HT-29 (cell line): ENCODE measurements around the gene DAB1. TPM values are rescaled to one million over a fixed set of nuclear protein-coding genes. Genes with fewer than 3 reads are reported as not detected.
"Not testable (repeated sequence)": the region's sequence is repeated elsewhere in the genome, so short reads cannot be mapped to it uniquely, and the experiment has no call there.

ENCODE experiments used
- DNase-seq: peaks from one replicate; pipeline ENCODE4 v3.0.0-alpha.2; 2015; ENCODE audit warnings: low spot score
- total RNA-seq: library from RNA; depleted of rRNA; stranded (reverse); fragments of >200 nt; shearing (Covaris generic); gene quantifications from 2 replicates; pipeline ENCODE4 v1.2.3, GENCODE V29; 2014

DAB1 gene
- total RNA-seq, 1 experiment from 2014 or later, result not detected

DNA sequence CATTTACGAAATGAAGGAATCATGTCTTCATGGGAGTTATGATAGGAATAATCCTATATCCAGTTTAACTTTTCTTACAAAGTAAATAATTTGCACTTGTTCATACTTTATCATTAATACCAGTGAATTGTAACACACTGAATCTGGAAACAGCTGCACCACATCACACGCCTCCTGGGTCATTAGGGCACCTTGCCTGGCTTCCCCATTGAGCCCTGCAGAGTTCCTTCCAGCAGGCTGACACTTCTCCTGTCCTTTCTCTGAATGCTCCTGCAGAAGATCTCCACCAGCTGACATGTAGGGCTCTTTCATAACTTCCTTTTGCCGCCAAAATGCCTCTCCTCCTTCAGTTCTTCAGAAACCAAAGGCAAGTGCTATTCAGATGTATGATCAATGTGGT is 201.1 kb downstream of the DAB1 start:
- DNase-seq, result no peak

- DNase-seq, result no peak
Measured at GRCh38 chr1:57222307-57222706, 201.6 kb downstream of the DAB1 start.

GRCh38 chr1:57220905-57221304 is 203.0 kb downstream of the DAB1 start:
- DNase-seq, result not testable (repeated sequence)

- no peak for DNase-seq
Measured at GRCh38 chr1:57218487-57219079, 205.3 kb downstream of the DAB1 start.

GRCh38 chr1:57217905-57218304 is 206.0 kb downstream of the DAB1 start:
- DNase-seq, result no peak

- no peak for DNase-seq
Measured at GRCh38 chr1:57214951-57215575, 208.8 kb downstream of the DAB1 start.

- no peak for DNase-seq
Measured at GRCh38 chr1:57210881-57211280, 213.0 kb downstream of the DAB1 start.

DNA sequence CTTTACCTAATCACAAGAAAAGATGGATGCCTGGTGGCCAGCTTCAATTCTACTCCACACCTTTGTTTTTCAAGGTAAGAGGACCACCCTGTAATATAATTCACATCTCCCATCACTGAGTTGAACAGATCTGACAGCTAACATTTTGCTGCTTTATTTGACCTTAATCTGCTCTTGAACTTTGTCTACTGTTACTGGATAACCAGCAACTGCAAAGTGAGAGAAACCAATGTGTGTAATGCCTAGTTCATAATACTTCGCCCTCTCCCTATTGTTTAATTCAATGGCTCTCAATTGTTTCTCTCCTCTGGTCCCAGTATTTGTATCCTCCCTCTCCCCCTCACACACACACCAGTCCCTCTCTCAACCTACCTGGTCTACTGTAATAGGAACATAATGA is 214.4 kb downstream of the DAB1 start:
- no peak for DNase-seq

GRCh38 chr1:57208741-57209302 is 215.0 kb downstream of the DAB1 start:
- no peak for DNase-seq

DNA sequence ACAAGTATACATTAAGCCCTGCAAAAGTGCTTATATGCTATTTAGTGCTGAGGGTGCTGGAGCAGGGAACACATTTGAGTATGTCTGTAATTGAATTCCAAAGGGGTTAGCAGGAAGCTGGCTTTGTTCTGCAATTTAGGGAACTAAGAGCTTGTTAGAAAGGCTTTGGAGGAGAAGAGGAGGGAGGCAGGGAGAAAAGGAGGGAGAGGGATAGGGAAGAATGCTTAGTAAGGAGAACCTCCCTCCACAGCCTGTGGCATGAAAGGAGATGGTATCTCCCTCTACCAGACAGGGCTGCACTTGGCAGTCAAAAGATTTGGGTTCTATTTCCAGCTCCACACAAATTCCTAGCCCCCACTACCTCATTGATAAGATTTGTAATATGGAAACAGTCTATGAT is 217.8 kb downstream of the DAB1 start:
- no peak for DNase-seq

DNA sequence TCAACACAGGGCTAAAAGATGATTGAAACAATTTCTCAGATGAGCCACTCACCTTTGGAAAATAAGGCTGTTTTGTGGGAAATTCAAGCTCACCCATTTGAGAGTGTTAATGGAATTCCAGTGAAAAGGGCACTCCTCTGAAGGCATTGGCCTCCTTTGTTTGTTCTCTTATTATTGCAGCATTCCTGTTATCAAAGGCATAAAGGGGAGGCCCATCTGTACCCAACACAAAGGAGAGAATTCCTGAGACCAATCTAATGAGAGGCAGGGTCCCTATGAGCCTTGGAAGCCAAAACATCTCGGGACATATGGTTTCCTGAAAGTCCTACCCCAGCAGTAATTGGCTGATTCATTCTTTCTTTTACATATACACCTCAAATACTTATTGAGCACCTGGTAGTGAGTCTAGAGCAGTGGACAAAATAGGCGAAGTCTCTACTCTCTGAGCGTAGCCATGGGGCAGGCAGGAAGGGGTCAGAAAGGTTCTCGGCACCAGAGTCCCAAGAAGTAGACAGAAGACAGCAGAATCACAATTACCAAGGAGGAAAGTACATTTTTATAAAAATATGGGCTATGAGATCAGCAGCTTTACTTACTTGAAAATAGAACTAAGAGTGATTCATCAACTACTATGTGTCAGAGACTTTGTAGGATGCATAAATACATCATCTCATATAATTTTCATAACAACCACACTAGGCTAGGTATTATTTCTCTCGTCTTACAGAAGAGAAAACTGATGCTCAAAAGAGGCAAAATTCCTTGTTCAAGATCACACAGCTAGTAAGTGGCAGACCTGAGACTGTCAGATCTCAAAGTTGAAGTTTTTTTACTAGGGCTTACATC is 218.7 kb downstream of the DAB1 start:
- no peak for DNase-seq

GRCh38 chr1:57204091-57204490 is 219.8 kb downstream of the DAB1 start:
- no peak for DNase-seq

GRCh38 chr1:57202241-57202640 is 221.6 kb downstream of the DAB1 start:
- DNase-seq, result no peak

DNA sequence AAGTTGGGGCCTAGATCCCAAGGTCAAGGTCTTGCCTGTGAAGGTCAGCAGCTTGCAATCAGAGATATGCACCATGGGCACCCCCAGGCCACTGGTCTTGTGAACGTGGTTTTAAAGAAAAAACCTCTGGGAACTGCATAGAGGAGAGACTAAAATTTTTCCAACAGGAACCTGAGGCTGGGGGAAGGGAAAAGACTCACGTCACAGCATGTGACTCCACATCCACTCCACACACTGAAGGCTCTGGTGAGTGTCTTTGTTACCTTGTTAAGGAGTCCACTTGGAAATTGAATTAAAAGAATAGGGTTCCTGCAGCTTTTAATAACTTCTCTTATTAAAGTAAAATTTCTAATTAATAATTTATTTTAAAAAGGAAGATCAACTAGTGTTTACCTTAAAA is 224.9 kb downstream of the DAB1 start:
- DNase-seq, result no peak

DNA sequence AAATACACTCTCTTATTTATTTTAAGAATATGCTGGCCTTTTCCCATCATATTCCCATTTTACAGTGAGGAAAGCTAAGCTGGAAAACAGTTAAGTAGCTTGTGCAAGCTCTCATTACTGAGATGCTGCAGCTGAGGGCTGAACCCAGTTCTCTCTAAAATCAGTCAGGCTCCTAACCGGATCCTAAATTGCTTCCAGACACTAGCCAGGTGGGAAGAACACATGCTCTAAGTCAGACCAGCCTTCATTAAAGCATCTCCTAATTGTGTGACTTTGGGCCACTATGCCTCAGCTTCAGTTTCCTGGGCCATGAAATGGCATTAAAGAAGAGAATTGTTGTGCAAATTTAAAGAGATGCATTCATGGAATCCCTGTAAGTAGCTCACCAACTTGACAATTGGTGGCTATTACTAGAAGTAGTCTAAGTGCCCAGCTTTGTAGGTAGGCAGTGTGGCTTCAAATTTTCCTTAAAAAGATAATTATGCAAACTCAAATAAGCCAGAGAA is 228.4 kb downstream of the DAB1 start:
- DNase-seq, result no peak

DNA sequence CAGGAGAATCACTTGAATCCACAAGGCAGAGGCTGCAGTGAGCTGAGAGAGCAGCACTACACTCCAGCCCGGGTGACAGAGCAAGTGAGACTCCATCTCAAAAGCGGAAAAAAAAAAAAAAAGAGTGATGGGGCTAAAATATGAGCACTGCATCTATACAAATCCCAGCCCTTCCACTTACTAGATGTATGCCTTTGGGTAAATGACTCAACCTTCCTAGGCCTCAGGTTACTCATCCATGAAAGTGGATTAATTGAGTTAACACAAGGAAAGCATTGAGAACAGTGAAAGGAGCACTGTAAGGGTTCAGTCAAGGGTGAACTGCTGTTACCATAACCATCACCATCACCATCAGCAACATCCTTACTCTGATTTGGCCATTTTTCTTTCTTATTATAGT is 231.6 kb downstream of the DAB1 start:
- no peak for DNase-seq

GRCh38 chr1:57190898-57191297 is 233.0 kb downstream of the DAB1 start:
- DNase-seq, result no peak

DNA sequence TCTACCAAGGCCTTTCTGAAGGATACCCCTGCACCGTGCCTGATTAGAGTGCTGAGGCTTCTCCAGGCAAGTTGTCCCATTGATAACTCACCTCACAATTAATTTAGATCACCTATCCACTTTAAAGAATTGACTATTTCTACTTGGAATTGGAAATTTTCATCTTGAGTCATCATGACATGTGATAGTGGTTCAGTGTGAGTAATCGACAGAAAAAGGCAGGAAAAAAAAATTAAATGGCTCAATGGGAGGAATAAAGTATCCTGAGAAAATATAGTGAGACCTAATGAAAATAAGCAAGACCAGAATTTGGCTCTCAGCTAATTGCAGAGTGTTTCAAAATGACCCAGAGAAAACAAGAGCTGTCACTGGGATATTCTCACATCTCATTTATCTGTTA is 235.7 kb downstream of the DAB1 start:
- no peak for DNase-seq

DNA sequence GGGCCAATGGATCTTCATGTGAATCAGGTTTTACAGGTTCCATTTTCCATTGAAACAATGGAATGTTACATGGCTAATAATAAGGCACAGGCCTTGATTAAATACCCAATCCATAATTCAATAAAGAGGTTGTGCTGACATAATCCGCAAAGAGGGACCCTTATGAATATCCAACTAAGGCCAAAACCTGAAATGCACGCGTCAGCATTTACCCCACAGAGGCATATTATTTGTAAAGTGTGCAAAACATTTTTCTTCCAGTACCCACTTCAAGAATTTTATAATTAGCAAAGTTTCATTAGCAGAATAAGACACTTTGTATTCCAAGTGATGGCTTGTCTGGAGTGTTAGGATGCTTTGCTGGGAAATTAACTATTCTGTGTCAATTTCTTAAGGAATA is 237.4 kb downstream of the DAB1 start:
- no peak for DNase-seq

DNA sequence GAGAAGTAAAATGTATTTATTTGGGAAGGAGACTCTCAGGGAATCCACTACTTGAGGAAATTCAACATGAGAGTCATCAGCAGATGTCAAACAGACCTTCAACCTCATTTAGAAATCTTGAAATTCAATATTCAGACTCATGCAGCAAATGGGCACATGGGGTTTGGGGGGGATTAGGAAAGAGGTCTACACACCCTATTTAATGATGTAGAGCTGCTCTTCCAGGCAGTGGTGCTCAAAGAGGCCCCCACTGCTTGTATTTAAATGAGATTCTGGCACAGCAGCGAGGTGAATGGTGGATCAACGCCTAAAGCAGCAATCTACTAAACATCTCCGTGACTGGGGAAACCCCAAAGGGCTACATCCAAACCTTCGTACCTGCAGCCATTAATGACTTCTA is 244.9 kb downstream of the DAB1 start:
- DNase-seq, result no peak

DNA sequence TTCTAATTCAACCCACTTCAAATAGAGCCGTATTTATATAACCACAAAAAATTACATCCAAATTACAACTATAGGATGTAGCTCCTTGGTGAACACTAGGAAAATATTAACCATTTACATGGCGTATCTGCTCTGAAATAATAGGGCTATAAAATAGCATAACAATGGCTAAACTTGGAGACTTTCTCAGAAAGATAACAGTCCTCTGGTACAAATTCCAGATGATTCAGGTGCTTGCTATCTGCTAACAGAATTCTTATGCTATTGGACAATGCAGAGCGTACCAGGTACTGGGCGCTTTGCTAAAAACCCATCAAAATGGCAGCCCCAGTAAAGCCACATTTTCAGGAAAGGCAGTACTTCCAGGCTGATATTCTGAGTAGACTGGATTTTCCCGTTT is 248.4 kb downstream of the DAB1 start:
- DNase-seq, result no peak

DNA sequence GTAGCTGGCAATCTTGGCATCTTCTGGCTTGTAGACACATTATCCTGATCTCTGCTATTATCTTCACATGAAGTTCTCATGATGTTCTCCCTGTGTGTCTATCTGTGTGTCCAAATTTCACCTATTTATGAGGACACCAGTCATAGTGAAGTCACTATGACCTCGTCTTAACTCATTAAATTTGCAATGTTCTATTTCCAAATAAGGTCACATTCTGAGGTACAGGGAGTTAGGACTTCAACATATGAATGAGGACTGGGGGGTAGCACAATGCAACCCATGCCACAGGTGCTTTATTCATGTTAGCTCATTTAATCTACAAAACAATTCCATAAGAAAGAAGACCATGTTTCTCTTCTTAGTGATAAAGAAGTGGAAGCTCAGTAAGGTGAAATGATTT is 251.8 kb downstream of the DAB1 start:
- DNase-seq, result no peak
